SK-N-SH (cell line): ENCODE data around the gene BTBD2. TPM values are rescaled to one million over a fixed set of nuclear protein-coding genes. Genes with fewer than 3 reads are reported as not detected.

Experiments used
- CTCF ChIA-PET: fragments of 300-600, 350-600 bp; formaldehyde crosslinking; extraction: SDS; loops from one replicate; lab custom pipeline; 2021; lab: Yijun Ruan, JAX
- POLR2A ChIA-PET: fragments of 350-600 bp; sonication (Branson Sonifier 250); formaldehyde crosslinking; extraction: SDS; loops from one replicate; lab custom pipeline; 2020; ENCODE audit warnings: antibody characterized with exemption, inconsistent platforms; lab: Yijun Ruan, JAX
- DNase-seq: peaks from one replicate; pipeline ENCODE4 v3.0.0; 2012
- H2AFZ ChIP-seq: fragments of 200-600 bp; sonication (generic); 2 replicates; pipeline ENCODE4 v1.8.1; 2016; ENCODE audit warnings: antibody characterized with exemption, mild to moderate bottlenecking, low read depth
- H3F3A ChIP-seq: fragments of 200-600 bp; sonication (generic); replicated peaks from 2 replicates; pipeline ENCODE3; 2016; ENCODE audit warnings: antibody characterized with exemption, mild to moderate bottlenecking; ENCODE audit not compliant: insufficient read depth
- H3K27ac ChIP-seq, 2 experiments: fragments of 200-500 bp in 1 of 2; fragments of 200-600 bp in 1 of 2; sonication (Bioruptor generic) in 1 of 2; sonication (generic), shearing (Covaris generic) in 1 of 2; 2 replicates each; pipeline versions ENCODE4 v1.5.1 to v1.6.1; 2014 to 2016; ENCODE audit warnings: low read depth in 2 of 2, inconsistent platforms in 1 of 2, low read length in 1 of 2, mild to moderate bottlenecking in 1 of 2, mixed read lengths in 1 of 2
- H3K27me3 ChIP-seq: fragments of 200-600 bp; sonication (generic), shearing (Covaris generic); 2 replicates; pipeline ENCODE4 v1.6.1; 2016; ENCODE audit warnings: mixed run types; ENCODE audit not compliant: insufficient read depth
- H3K36me3 ChIP-seq, 2 experiments: fragments of 200-500 bp in 1 of 2; fragments of 200-600 bp in 1 of 2; sonication (Bioruptor generic) in 1 of 2; sonication (generic) in 1 of 2; replicated peaks in 1 of 2; 2 replicates each; pipeline versions ENCODE3 to v1.5.1; 2014 to 2016; ENCODE audit warnings: low read length in 1 of 2, mild to moderate bottlenecking in 1 of 2; ENCODE audit not compliant: insufficient read depth in 2 of 2, control insufficient read depth in 1 of 2
- H3K4me1 ChIP-seq, 2 experiments: fragments of 200-500 bp in 1 of 2; fragments of 200-600 bp in 1 of 2; sonication (Bioruptor generic) in 1 of 2; sonication (generic), shearing (Covaris generic) in 1 of 2; 2 replicates each; pipeline versions ENCODE4 v1.5.1 to v1.6.1; 2014 to 2016; ENCODE audit warnings: low read depth in 1 of 2, low read length in 1 of 2, mixed run types in 1 of 2; ENCODE audit not compliant: insufficient read depth in 2 of 2, control insufficient read depth in 1 of 2
- H3K4me2 ChIP-seq: fragments of 200-600 bp; sonication (generic), shearing (Covaris generic); 2 replicates; pipeline ENCODE4 v1.6.1; 2017; ENCODE audit warnings: mixed run types
- H3K4me3 ChIP-seq, 2 experiments: fragments of 200-500 bp in 1 of 2; fragments of 200-600 bp in 1 of 2; sonication (Bioruptor generic) in 1 of 2; sonication (generic), shearing (Covaris generic) in 1 of 2; 2 replicates each; pipeline versions ENCODE4 v1.5.1 to v1.8.1; 2014 to 2016; ENCODE audit warnings: low read depth in 2 of 2, inconsistent platforms in 1 of 2, low read length in 1 of 2, mild to moderate bottlenecking in 1 of 2, mixed read lengths in 1 of 2, moderate library complexity in 1 of 2
- H3K79me2 ChIP-seq: fragments of 200-600 bp; sonication (generic); 2 replicates; pipeline ENCODE4 v1.8.1; 2017; ENCODE audit warnings: mild to moderate bottlenecking; ENCODE audit not compliant: insufficient read depth
- H3K9ac ChIP-seq: fragments of 200-600 bp; sonication (generic); 2 replicates; pipeline ENCODE4 v1.6.1; 2017; ENCODE audit warnings: mixed run types
- H3K9me2 ChIP-seq: fragments of 200-600 bp; sonication (generic); 2 replicates; pipeline ENCODE4 v1.6.1; 2017; ENCODE audit warnings: mixed run types
- H3K9me3 ChIP-seq: fragments of 200-600 bp; sonication (generic); 2 replicates; pipeline ENCODE4 v1.6.1; 2017; ENCODE audit warnings: mixed run types, mild to moderate bottlenecking, moderate library complexity
- H4K20me1 ChIP-seq: fragments of 200-600 bp; sonication (generic); 2 replicates; pipeline ENCODE4 v1.6.1; 2017; ENCODE audit warnings: mild to moderate bottlenecking, mixed run types; ENCODE audit not compliant: insufficient read depth
- CHD2 ChIP-seq: fragments of 150-350 bp; IDR thresholded peaks from 2 replicates; pipeline ENCODE4 v1.6.1; 2018; ENCODE audit warnings: low read length; ENCODE audit not compliant: partially characterized antibody
- ELF1 ChIP-seq: IDR thresholded peaks from 2 replicates; pipeline ENCODE4 v1.4.0; 2012
- EZH2phosphoT487 ChIP-seq: fragments of 200-600 bp; sonication (generic); IDR thresholded peaks from 2 replicates; pipeline ENCODE4 v1.6.1; 2017; ENCODE audit warnings: low read depth, mixed run types, mild to moderate bottlenecking, antibody characterized with exemption, moderate library complexity, borderline replicate concordance
- GATA2 ChIP-seq: sonication (generic); formaldehyde crosslinking; IDR thresholded peaks from 2 replicates; pipeline ENCODE4 v1.5.0; 2020; ENCODE audit warnings: mild to moderate bottlenecking, missing genetic modification reagents
- MEF2A ChIP-seq: IDR thresholded peaks from 2 replicates; pipeline ENCODE4 v1.4.0; 2012; ENCODE audit warnings: low read depth, borderline replicate concordance
- NRF1 ChIP-seq: IDR thresholded peaks from 2 replicates; pipeline ENCODE4 v1.6.1; 2012; ENCODE audit warnings: low read depth, mild to moderate bottlenecking, low read length
- POLR2AphosphoS5 ChIP-seq: IDR thresholded peaks from 2 replicates; pipeline ENCODE4 v1.6.1; 2012; ENCODE audit warnings: low read depth, low read length
- RCOR1 ChIP-seq: fragments of 150-350 bp; IDR thresholded peaks from 2 replicates; pipeline ENCODE4 v1.6.1; 2017; ENCODE audit warnings: antibody characterized with exemption, low read length
- SIN3A ChIP-seq: IDR thresholded peaks from 2 replicates; pipeline ENCODE4 v1.6.1; 2012; ENCODE audit warnings: low read depth, mild to moderate bottlenecking, low read length, moderate library complexity, borderline replicate concordance
- SMC3 ChIP-seq: IDR thresholded peaks from 2 replicates; pipeline ENCODE4 v1.6.1; 2012; ENCODE audit warnings: low read depth, low read length, improper control_type of control experiment
- YY1 ChIP-seq: IDR thresholded peaks from 2 replicates; pipeline ENCODE4 v1.4.0; 2012; ENCODE audit warnings: low read depth, mild to moderate bottlenecking
- WGBS: methylation state at CpG from one replicate; pipeline ENCODE4 v1.1.6; 2017; ENCODE audit warnings: low lambda C conversion rate; 5-methylcytosine and 5-hydroxymethylcytosine counted together
- polyA plus RNA-seq, 3 experiments: library from polyadenylated mRNA; depleted of rRNA; stranded (reverse); fragments of >200 nt; gene quantifications; 2 replicates each; pipeline ENCODE4 v1.2.3, GENCODE V29; 2012
- TF ChIP-seq, protein P1 (sequence below): IDR thresholded peaks from 2 replicates; pipeline ENCODE4 v1.4.0; 2012; ENCODE audit warnings: low read depth
- TF ChIP-seq, protein P2 (sequence below): fragments of 150-350 bp; IDR thresholded peaks from 2 replicates; pipeline ENCODE4 v1.6.1; 2016; ENCODE audit warnings: mild to moderate bottlenecking, low read depth, low read length

BTBD2 gene
- polyA plus RNA-seq, 1 of the 3 experiments (the other 2 are of a cell fraction): 66.8 TPM

GRCh38 chr19:1981253-1981652 lies 34.3 kb downstream of the BTBD2 start (continued):
- no peak for TF ChIP-seq NRF1

DNA sequence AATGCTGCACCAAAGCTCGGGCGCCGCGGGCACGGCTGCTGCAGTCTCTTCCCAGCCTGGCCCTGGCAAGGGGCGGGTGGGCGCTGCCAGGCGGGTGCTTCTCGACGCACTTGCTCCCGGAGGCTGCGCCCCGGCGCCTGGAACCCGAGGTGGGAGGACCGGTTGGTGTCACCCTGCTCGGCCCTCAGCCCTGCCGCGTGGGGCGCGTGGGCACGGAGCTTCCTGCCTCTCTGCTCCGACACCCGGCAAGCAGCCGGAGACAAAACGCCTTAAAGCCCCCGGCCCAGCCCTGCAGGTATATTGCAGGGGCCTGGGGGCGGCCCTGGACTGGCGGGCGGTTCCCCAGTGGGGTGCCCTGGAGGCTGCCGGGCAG lies 34.7 kb downstream of the BTBD2 start:
- no peak overlapping the region for H3K9ac ChIP-seq
- peaks cover 12% of the 10 kb centered on the region for H3F3A ChIP-seq
- H3K9me3 ChIP-seq: no peaks in the 10 kb centered on the region
- peaks cover 5 to 35% of the 10 kb centered on the region in 2 experiments for H3K36me3 ChIP-seq
- WGBS: 95% methylated on average over 23 of the region's 31 CpGs
- POLR2A ChIA-PET: no interaction called here
- CTCF ChIA-PET: interaction anchor here (2.5 kb wide), 1 partner anchor 36 kb away, joined by 9 read pairs; no protein-coding TSS in a partner anchor
- no peak for TF ChIP-seq EZH2phosphoT487
- H3K27me3 ChIP-seq: no peaks in the 10 kb centered on the region
- no peak for DNase-seq
- H3K4me1 ChIP-seq: no peaks in the 10 kb centered on the region
- H3K4me2 ChIP-seq: no peak overlapping the region
- H3K9me2 ChIP-seq: no peaks in the 10 kb centered on the region
- no peak overlapping the region for H3K4me3 ChIP-seq
- H2AFZ ChIP-seq: no peak overlapping the region
- no peak overlapping the region for H3K27ac ChIP-seq
- peaks cover 18% of the 10 kb centered on the region; the same call in 1 of the 2 replicates for H3K79me2 ChIP-seq
- peaks cover 11% of the 10 kb centered on the region; the same call in 1 of the 2 replicates for H4K20me1 ChIP-seq

GRCh38 chr19:1980091-1980808 lies 35.3 kb downstream of the BTBD2 start:
- no peak overlapping the region for H3K9ac ChIP-seq
- H3K4me3 ChIP-seq: no peak overlapping the region
- H3K36me3 ChIP-seq: peaks cover 5 to 34% of the 10 kb centered on the region in 2 experiments
- H3K27me3 ChIP-seq: no peaks in the 10 kb centered on the region
- H3K9me2 ChIP-seq: no peaks in the 10 kb centered on the region
- ChIA-PET POLR2A (no interaction called here), CTCF (interaction anchor here (0.9 to 2.5 kb wide), 2 partner anchors 35 to 115 kb away, joined by 3 to 9 read pairs; no protein-coding TSS in a partner anchor)
- no peak for TF ChIP-seq POLR2AphosphoS5
- no peak for TF ChIP-seq RCOR1
- TF ChIP-seq YY1: no peak
- TF ChIP-seq, protein P1, sequence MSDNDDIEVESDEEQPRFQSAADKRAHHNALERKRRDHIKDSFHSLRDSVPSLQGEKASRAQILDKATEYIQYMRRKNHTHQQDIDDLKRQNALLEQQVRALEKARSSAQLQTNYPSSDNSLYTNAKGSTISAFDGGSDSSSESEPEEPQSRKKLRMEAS: no peak
- no peak for TF ChIP-seq ELF1
- TF ChIP-seq GATA2 (CRISPR knock-in tag): no peak
- no peak for TF ChIP-seq EZH2phosphoT487
- TF ChIP-seq CHD2: no peak
- TF ChIP-seq MEF2A: no peak
- TF ChIP-seq, protein P2, sequence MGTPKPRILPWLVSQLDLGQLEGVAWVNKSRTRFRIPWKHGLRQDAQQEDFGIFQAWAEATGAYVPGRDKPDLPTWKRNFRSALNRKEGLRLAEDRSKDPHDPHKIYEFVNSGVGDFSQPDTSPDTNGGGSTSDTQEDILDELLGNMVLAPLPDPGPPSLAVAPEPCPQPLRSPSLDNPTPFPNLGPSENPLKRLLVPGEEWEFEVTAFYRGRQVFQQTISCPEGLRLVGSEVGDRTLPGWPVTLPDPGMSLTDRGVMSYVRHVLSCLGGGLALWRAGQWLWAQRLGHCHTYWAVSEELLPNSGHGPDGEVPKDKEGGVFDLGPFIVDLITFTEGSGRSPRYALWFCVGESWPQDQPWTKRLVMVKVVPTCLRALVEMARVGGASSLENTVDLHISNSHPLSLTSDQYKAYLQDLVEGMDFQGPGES: no peak
- TF ChIP-seq SIN3A: no peak
- TF ChIP-seq SMC3: no peak
- no peaks in the 10 kb centered on the region for H3K9me3 ChIP-seq
- DNase-seq: no peak
- WGBS: 96% methylated on average over 35 of the region's 35 CpGs
- peaks cover 21% of the 10 kb centered on the region; the same call in 1 of the 2 replicates for H3K79me2 ChIP-seq
- H3F3A ChIP-seq: peaks cover 12% of the 10 kb centered on the region
- no peak overlapping the region for H3K27ac ChIP-seq
- H3K4me2 ChIP-seq: no peak overlapping the region
- no peaks in the 10 kb centered on the region for H3K4me1 ChIP-seq
- H2AFZ ChIP-seq: no peak overlapping the region
- H4K20me1 ChIP-seq: peaks cover 11% of the 10 kb centered on the region; the same call in 1 of the 2 replicates
